Loucy (cell line): ENCODE measurements around the gene PSMD11.

ENCODE experiments used
- EZH2phosphoT487 ChIP-seq: fragments of 200-600 bp; IDR thresholded peaks from 2 replicates; pipeline ENCODE4 v1.6.1; 2018; ENCODE audit warnings: antibody characterized with exemption, mild to moderate bottlenecking, moderate library complexity, borderline replicate concordance
- TF ChIP-seq, protein P1 (sequence below): fragments of 200-600 bp; sonication (generic); conservative IDR thresholded peaks from 2 replicates; pipeline ENCODE4 v1.5.1; 2014; ENCODE audit warnings: mild to moderate bottlenecking, antibody characterized with exemption, low read length

DNA sequence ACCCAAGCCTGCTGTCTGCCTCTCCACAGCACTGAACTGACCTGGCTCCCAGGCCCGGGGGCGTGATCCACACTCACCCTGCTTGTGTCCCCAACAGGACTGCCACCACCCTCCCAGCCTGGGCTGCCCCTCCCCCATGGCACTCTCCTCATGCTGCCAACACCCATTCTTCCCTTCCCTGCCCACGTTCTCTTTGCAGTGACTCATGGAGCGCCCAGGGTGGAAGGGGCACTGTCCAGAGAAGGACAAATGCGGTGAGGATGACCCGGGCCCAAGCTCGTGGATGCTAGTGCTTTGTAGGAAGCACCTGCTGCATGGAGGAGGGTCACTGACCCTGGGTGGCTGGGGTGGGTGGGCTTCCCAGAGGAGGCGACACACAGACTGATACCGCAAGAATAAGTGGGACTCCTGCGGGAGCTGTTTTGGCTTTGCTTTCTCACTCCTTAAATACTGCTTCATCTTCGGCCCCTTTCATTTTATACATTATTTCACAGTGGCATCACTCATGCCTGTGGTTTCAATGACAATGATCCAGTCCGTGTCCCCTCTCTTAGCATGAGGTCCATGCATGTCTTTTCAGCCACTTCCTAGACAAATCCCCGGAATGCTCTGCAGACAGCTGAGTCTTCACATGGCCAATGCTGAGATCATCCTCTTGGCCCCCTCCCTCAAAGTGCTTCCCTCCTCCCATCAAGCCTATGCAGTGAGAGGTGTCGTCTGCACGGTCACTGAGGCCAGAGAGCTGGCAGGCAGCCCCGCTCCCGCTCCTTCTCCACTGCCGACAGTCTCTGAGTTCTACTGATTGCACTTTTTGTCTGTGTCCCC is 60.1 kb downstream of the PSMD11 start:
- TF ChIP-seq, protein P1, sequence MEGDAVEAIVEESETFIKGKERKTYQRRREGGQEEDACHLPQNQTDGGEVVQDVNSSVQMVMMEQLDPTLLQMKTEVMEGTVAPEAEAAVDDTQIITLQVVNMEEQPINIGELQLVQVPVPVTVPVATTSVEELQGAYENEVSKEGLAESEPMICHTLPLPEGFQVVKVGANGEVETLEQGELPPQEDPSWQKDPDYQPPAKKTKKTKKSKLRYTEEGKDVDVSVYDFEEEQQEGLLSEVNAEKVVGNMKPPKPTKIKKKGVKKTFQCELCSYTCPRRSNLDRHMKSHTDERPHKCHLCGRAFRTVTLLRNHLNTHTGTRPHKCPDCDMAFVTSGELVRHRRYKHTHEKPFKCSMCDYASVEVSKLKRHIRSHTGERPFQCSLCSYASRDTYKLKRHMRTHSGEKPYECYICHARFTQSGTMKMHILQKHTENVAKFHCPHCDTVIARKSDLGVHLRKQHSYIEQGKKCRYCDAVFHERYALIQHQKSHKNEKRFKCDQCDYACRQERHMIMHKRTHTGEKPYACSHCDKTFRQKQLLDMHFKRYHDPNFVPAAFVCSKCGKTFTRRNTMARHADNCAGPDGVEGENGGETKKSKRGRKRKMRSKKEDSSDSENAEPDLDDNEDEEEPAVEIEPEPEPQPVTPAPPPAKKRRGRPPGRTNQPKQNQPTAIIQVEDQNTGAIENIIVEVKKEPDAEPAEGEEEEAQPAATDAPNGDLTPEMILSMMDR: no peak
- TF ChIP-seq EZH2phosphoT487: no peak
